WTC11 (cell line): ENCODE results near the gene CD247. TPM values are rescaled to one million over a fixed set of nuclear protein-coding genes. Genes with fewer than 3 reads are reported as not detected.

Source experiments
- ATAC-seq: fragments of 200-7000 bp; cut with Tn5 transposase; 2 replicates; pipeline ENCODE4 v1.10.0; 2021; ENCODE audit warnings: mild to moderate bottlenecking, moderate library complexity
- CTCF ChIA-PET: fragments of 300-600 bp; sonication (Branson Sonifier 250); formaldehyde crosslinking; loops from one replicate; lab custom pipeline; 2021; ENCODE audit warnings: antibody characterized with exemption; lab: Charles Lee
- POLR2A ChIA-PET: fragments of 350-600 bp; sonication (Branson Sonifier 250); formaldehyde crosslinking; loops from one replicate; lab custom pipeline; 2021; ENCODE audit warnings: antibody characterized with exemption; lab: Charles Lee
- DNase-seq: peaks from one replicate; pipeline ENCODE4 v3.0.0; 2021; ENCODE audit warnings: low spot score
- H3K27ac Mint-ChIP-seq: 2 replicates; pipeline ENCODE4 v1.8.0; 2021; ENCODE audit warnings: mixed read lengths
- H3K27me3 Mint-ChIP-seq: 2 replicates; pipeline ENCODE4 v1.8.0; 2021; ENCODE audit warnings: low read depth, mild to moderate bottlenecking, moderate library complexity, mixed read lengths
- H3K36me3 Mint-ChIP-seq: 2 replicates; pipeline ENCODE4 v1.8.0; 2021; ENCODE audit warnings: mixed read lengths
- H3K4me1 Mint-ChIP-seq: 2 replicates; pipeline ENCODE4 v1.8.0; 2022; ENCODE audit warnings: mixed read lengths
- H3K4me3 Mint-ChIP-seq: 2 replicates; pipeline ENCODE4 v1.8.0; 2021; ENCODE audit warnings: mild to moderate bottlenecking, moderate library complexity, mixed read lengths
- H3K9me3 Mint-ChIP-seq: 2 replicates; pipeline ENCODE4 v1.8.0; 2021; ENCODE audit warnings: mixed read lengths
- AR ChIP-seq: fragments of 250-450 bp; sonication (Bioruptor Pico); IDR thresholded peaks from 2 replicates; pipeline ENCODE4 v1.9.0; 2021; ENCODE audit warnings: mild to moderate bottlenecking
- ARID4B ChIP-seq: sonication (generic); formaldehyde crosslinking; IDR thresholded peaks from 2 replicates; pipeline ENCODE4 v1.8.0; 2023; ENCODE audit warnings: missing genetic modification reagents, mild to moderate bottlenecking, borderline replicate concordance
- ATF1 ChIP-seq: sonication (generic); formaldehyde crosslinking; IDR thresholded peaks from 2 replicates; pipeline ENCODE4 v1.8.1; 2023; ENCODE audit warnings: mild to moderate bottlenecking, moderate library complexity, missing genetic modification reagents
- ATF2 ChIP-seq: sonication (generic); formaldehyde crosslinking; IDR thresholded peaks from 2 replicates; pipeline ENCODE4 v1.8.1; 2022; ENCODE audit warnings: low read depth, missing genetic modification reagents, borderline replicate concordance
- CDX4 ChIP-seq: fragments of 250-450 bp; sonication (Bioruptor Pico); IDR thresholded peaks from 2 replicates; pipeline ENCODE4 v1.9.0; 2021; ENCODE audit warnings: moderate library complexity, mild to moderate bottlenecking, inconsistent platforms, borderline replicate concordance
- E2F1 ChIP-seq: sonication (generic); formaldehyde crosslinking; IDR thresholded peaks from 2 replicates; pipeline ENCODE4 v1.8.0; 2022; ENCODE audit warnings: mild to moderate bottlenecking, missing genetic modification reagents
- EMX1 ChIP-seq: fragments of 250-450 bp; sonication (Bioruptor Pico); IDR thresholded peaks from 2 replicates; pipeline ENCODE4 v1.8.0; 2021; ENCODE audit warnings: mild to moderate bottlenecking
- FOXK1 ChIP-seq: sonication (generic); formaldehyde crosslinking; IDR thresholded peaks from 2 replicates; pipeline ENCODE4 v1.8.0; 2022; ENCODE audit warnings: mild to moderate bottlenecking, moderate library complexity, missing genetic modification reagents
- GTF2I ChIP-seq: fragments of 250-450 bp; sonication (Bioruptor Pico); conservative IDR thresholded peaks from 2 replicates; pipeline ENCODE4 v1.4.0; 2021; ENCODE audit warnings: mild to moderate bottlenecking
- IRF2 ChIP-seq: sonication (generic); formaldehyde crosslinking; IDR thresholded peaks from 2 replicates; pipeline ENCODE4 v1.8.0; 2022; ENCODE audit warnings: low read depth, missing genetic modification reagents, borderline replicate concordance
- MAX ChIP-seq: sonication (generic); formaldehyde crosslinking; IDR thresholded peaks from 2 replicates; pipeline ENCODE4 v1.8.0; 2022; ENCODE audit warnings: mild to moderate bottlenecking, missing genetic modification reagents
- NR3C1 ChIP-seq: sonication (generic); formaldehyde crosslinking; conservative IDR thresholded peaks from 2 replicates; pipeline ENCODE4 v1.8.1; 2023; ENCODE audit warnings: low read depth, mild to moderate bottlenecking, missing genetic modification reagents
- PRRX2 ChIP-seq: fragments of 250-450 bp; sonication (Bioruptor Pico); IDR thresholded peaks from 2 replicates; pipeline ENCODE4 v1.8.0; 2021; ENCODE audit warnings: mild to moderate bottlenecking
- SMAD3 ChIP-seq: sonication (generic); formaldehyde crosslinking; IDR thresholded peaks from 2 replicates; pipeline ENCODE4 v1.8.0; 2022; ENCODE audit warnings: missing genetic modification reagents, mild to moderate bottlenecking, borderline replicate concordance
- SP1 ChIP-seq: sonication (generic); formaldehyde crosslinking; conservative IDR thresholded peaks from 2 replicates; pipeline ENCODE4 v1.8.1; 2022; ENCODE audit warnings: missing genetic modification reagents
- ZNF671 ChIP-seq: fragments of 250-450 bp; sonication (Bioruptor Pico); IDR thresholded peaks from 2 replicates; pipeline ENCODE4 v1.8.0; 2021; ENCODE audit warnings: mild to moderate bottlenecking
- total RNA-seq: library from RNA; stranded (reverse); gene quantifications from 3 replicates; pipeline ENCODE4 v1.2.3, GENCODE V29; 2021

Gene CD247
- total RNA-seq, 1 experiment from 2014 or later: 1.8 TPM

GRCh38 chr1:167439301-167439988, 78.9 kb downstream of the CD247 start (continued):
- TF ChIP-seq ATF2 (CRISPR knock-in tag) (no peak), SMAD3 (CRISPR knock-in tag) (peak; percentile 93), ZNF671 (CRISPR knock-in tag) (no peak), EMX1 (CRISPR knock-in tag) (no peak), GTF2I (CRISPR knock-in tag) (no peak), PRRX2 (CRISPR knock-in tag) (no peak), E2F1 (CRISPR knock-in tag) (no peak), AR (CRISPR knock-in tag) (no peak), CDX4 (CRISPR knock-in tag) (no peak)

- H3K4me3 Mint-ChIP-seq: peak overlapping the region; percentile 56
- H3K27ac Mint-ChIP-seq: no peak overlapping the region
- no peaks in the 10 kb centered on the region for H3K36me3 Mint-ChIP-seq
- ATAC-seq (no peak), DNase-seq (no peak)
- peaks cover 3% of the 10 kb centered on the region; the same call in 1 of the 2 replicates for H3K9me3 Mint-ChIP-seq
- TF ChIP-seq SP1 (CRISPR knock-in tag) (no peak), ARID4B (CRISPR knock-in tag) (no peak), IRF2 (CRISPR knock-in tag) (no peak), FOXK1 (CRISPR knock-in tag) (no peak), ATF1 (CRISPR knock-in tag) (no peak), NR3C1 (CRISPR knock-in tag) (no peak), MAX (CRISPR knock-in tag) (no peak)
- ChIA-PET POLR2A (interaction anchor here (1.1 to 1.3 kb wide), 2 partner anchors 47 to 219 kb away, joined by 6 read pairs; no protein-coding TSS in a partner anchor), CTCF (interaction anchor here (1.1 to 1.8 kb wide), 7 partner anchors 9 to 218 kb away, joined by 3 to 9 read pairs (median 6); partner anchors contain the start of gene POU2F1)
- peaks cover 45% of the 10 kb centered on the region for H3K27me3 Mint-ChIP-seq
- peaks cover 16% of the 10 kb centered on the region for H3K4me1 Mint-ChIP-seq
Observed at GRCh38 chr1:167438171-167439138, 79.9 kb downstream of the CD247 start.
